GM12891 (cell line): ENCODE measurements around the gene RAD17.

Source experiments
- DNase-seq: peaks from one replicate; pipeline ENCODE4 v3.0.0; 2011; ENCODE audit warnings: low spot score; ENCODE audit not compliant: insufficient read length
- FAIRE-seq: peaks from 2 replicates; lab custom pipeline; 2011; peaks lifted over from hg19 to GRCh38; lab: Jason Lieb, UNC
- PAX5 ChIP-seq: IDR thresholded peaks from 2 replicates; pipeline ENCODE4 v1.6.1; 2011; ENCODE audit warnings: low read length, moderate library complexity, mild to moderate bottlenecking; ENCODE audit not compliant: insufficient read depth, severe bottlenecking
- POLR2A ChIP-seq: IDR thresholded peaks from 2 replicates; pipeline ENCODE4 v1.6.1; 2011; ENCODE audit warnings: low read depth, low read length, control low read depth
- POLR2AphosphoS5 ChIP-seq: IDR thresholded peaks from 2 replicates; pipeline ENCODE4 v1.6.1; 2011; ENCODE audit warnings: low read depth, low read length, control low read depth
- POU2F2 ChIP-seq: IDR thresholded peaks from 2 replicates; pipeline ENCODE4 v1.6.1; 2011; ENCODE audit warnings: low read depth, mild to moderate bottlenecking, control low read depth, low read length, moderate library complexity
- SPI1 ChIP-seq: IDR thresholded peaks from 2 replicates; pipeline ENCODE4 v1.6.1; 2011; ENCODE audit warnings: low read depth, low read length, control low read depth
- TAF1 ChIP-seq: IDR thresholded peaks from 2 replicates; pipeline ENCODE4 v1.6.1; 2011; ENCODE audit warnings: low read depth, low read length, control low read depth

Gene RAD17

DNA sequence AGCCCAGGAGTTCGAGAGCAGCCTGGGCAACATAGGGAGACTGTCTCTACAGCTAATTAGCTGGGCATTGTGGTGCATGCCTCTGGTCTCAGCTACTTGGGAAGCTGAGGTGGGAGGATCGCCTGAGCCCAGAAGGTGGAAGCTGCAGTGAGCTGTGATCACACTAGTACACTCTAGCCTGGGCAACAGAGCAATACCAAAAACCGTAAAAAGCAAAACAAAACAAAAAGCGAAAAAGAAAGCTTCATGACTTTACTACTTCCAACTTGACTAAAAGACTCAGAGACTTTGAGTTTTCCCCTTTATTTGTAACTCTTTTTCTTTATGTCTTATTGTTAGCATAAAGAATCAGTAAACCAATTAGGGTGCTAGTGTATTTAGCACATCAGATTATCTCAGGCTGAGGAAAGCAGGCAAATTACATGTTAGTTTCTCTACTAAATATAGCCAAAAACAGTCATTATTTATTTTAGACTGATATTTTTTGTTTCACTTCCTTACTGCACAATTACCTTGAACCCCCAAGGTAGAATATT, 5.4 kb downstream of the RAD17 start:
- DNase-seq: no peak
- TF ChIP-seq SPI1 (peak; percentile 89), TAF1 (no peak), POLR2A (peak; percentile 37; the same call in 1 of the 2 replicates), POU2F2 (no peak), POLR2AphosphoS5 (no peak), PAX5 (no peak)
- FAIRE-seq: peak; percentile 70

DNA sequence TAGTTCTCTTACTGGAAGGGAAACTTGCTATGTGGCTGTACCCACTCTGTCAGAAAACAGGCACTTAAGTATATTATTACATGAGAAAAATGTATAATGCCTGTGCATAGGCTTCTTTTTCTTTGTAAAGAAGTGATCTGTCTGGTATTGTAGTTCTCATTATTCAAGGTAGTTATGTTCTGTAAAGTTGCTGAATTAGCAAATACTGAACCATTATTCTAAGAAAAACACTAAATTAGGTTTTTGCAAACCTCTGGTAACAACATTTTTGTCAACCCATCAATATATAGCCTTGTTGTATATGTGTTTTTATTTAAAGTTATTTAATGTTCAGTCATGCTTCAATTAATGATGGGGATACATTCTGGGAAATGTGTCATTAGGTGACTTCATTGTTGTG, 8.8 kb downstream of the RAD17 start:
- no peak for DNase-seq
- FAIRE-seq: no peak
- TF ChIP-seq PAX5 (no peak), TAF1 (no peak), POU2F2 (no peak), SPI1 (no peak), POLR2AphosphoS5 (no peak), POLR2A (no peak)

DNA sequence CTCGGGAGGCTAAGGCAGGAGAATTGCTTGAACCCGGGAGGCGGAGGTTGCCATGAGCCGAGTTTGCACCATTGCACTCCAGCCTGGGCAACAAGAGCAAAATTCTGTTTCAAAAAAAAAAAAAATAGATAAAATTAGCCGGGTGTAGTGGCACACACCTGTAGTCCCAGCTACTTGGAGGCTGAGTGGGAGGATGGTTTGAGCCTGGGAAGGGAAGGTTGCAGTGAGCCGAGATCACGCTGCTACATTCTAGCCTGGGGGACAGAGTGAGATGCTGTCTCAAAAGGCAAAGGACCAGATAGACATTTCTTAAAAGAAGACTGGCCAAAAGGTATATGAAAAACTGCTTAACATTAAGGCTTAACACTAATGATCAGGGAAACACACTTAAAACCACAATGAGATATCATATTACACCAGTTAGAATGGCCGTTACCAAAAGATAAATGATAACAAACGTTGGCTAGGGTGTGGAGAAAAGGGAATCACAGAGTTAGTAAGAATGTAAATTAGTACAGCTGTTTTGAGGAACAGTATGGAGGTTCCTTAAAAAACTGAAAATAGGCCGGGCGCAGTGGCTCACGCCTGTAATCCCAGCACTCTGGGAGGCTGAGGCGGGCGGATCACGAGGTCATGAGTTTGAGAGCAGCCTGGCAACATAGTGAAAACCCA, 35.2 kb downstream of the RAD17 start:
- FAIRE-seq (no peak), DNase-seq (no peak)
- TF ChIP-seq TAF1 (no peak), POLR2A (no peak), POU2F2 (no peak), PAX5 (no peak), POLR2AphosphoS5 (no peak), SPI1 (no peak)

DNA sequence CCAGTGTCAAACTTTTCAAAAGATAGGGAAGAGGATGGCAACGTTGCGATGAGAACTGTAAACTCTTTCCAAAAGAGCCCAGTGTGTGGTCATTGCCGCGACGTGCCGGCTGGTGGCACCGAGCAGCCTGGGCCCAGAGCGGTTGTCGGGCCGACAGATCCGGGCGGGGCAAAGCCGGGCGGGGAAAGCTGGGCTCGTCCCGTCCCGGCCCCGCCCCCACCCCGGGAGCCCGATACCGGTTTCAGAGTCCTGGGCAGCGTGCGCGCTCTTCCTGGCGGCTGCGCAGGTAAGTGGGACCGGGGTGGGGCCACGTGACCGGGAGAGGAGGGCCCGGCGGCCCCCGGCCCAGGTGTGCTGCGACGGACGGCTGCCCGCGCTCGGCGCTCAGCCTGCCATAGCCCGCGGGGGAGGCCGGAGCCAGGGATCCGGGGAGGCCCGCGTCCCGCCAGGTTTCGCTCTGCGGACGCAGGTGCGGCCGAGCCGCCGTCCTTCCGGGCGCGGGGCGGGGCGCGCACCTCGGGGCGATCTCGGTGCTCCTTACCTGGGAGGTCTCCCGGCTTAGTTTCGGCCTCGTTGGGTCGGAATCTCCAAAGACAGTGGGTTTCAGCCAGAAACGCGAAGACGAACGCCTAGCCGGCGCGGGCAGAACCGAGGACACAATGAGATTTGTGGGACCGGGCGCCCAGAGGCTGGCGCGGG, 45.4 kb downstream of the RAD17 start, which contains the start of gene MARVELD2:
Gene MARVELD2 (plus strand): TSS at position 232 of the 699 bp plus-strand sequence. CDS start 4,270 bp downstream, outside the sequence.
- 0 out of 2 replicates have a peak, but pooled peaks have one; percentile 21 for TF ChIP-seq POLR2AphosphoS5
- TF ChIP-seq POLR2A: no peak
- peak; percentile 65 for FAIRE-seq
- DNase-seq: peak; percentile 65

DNA sequence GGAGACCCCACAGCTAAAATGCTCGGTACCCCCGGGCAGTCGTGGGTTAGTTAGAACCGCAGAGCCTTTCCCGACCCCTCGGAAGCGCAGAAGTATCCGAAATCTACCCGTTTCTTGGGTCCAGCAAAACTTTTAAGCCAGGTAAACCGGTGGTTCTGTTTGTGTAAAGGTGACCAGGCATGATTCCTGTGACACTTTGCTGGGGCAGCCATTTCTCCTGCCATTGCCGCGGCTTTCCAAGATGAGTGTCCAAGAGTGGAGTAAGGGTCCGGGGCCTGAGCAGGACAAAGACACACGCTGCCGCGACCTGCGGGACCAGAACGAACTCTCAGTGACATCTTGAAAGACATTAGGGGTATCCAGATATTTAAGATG, 46.0 kb downstream of the RAD17 start:
- no peak for FAIRE-seq
- DNase-seq: no peak
- TF ChIP-seq POLR2A (no peak), SPI1 (no peak), PAX5 (no peak), POLR2AphosphoS5 (no peak), POU2F2 (no peak), TAF1 (no peak)

DNA sequence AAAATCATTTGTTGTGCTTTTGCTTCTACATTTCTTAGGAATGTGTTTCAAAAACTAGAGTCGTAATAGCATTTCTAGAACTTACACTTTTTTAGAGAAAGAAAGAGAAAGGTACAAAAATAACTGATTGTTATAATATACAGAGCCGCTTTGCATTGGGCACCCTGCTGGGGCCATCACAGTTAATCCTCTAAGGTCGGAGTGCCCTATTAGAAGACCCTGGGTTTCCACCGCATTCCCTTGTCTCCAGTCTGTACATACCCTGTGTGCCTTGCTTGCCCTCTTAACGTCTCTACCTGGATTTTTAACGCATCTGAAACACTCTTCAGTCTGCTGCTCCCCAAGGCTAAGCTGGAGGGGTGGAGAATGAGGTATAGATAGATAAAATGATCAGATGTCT, 46.6 kb downstream of the RAD17 start:
- TF ChIP-seq POLR2AphosphoS5 (no peak), POU2F2 (no peak), PAX5 (no peak), POLR2A (no peak)
- peak; percentile 45 for FAIRE-seq
- no peak for DNase-seq

DNA sequence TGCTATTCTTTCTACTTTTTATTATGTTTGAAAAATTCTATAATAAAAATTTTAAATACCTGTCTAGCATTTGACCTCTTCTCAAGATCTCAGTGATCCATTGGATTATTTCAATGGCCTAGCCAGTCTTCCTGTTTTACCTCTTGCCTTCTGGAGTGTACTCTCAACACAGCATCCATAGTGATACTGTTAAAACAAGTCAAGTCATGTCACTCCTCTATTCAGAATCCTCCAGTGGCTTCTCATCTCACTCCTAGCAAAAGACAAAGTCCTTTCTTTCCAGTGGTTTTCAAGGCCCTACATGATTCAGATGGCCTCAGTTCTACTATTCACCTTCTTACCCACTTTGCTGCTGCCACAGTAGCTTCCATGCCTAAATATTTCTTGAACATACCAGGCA, 47.1 kb downstream of the RAD17 start:
- TF ChIP-seq TAF1: no peak
- no peak for TF ChIP-seq POLR2A
- TF ChIP-seq PAX5: no peak
- TF ChIP-seq POU2F2: no peak
- no peak for TF ChIP-seq SPI1
- TF ChIP-seq POLR2AphosphoS5: no peak
- no peak for DNase-seq
- FAIRE-seq: peak; percentile 28

DNA sequence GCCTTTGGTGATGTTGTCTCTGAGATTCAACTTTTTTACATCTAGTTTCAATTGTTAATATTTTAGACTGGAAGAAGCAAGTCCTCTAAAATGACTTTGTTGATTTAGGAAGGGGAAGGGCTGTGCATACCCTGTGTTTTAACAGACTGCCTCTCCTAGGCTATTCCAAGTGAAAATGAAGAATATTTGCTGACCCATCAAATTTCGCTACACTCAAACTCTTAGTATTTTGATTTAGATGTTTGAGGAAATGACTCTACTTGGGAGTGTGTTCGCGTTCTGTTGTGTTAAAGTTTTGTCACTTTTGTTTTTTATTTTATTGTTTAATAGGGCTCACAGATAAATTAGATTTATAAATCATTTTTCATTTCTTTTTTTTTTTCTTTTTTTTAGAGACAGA, 48.9 kb downstream of the RAD17 start:
- TF ChIP-seq POU2F2 (no peak), POLR2A (no peak)
- FAIRE-seq: no peak

DNA sequence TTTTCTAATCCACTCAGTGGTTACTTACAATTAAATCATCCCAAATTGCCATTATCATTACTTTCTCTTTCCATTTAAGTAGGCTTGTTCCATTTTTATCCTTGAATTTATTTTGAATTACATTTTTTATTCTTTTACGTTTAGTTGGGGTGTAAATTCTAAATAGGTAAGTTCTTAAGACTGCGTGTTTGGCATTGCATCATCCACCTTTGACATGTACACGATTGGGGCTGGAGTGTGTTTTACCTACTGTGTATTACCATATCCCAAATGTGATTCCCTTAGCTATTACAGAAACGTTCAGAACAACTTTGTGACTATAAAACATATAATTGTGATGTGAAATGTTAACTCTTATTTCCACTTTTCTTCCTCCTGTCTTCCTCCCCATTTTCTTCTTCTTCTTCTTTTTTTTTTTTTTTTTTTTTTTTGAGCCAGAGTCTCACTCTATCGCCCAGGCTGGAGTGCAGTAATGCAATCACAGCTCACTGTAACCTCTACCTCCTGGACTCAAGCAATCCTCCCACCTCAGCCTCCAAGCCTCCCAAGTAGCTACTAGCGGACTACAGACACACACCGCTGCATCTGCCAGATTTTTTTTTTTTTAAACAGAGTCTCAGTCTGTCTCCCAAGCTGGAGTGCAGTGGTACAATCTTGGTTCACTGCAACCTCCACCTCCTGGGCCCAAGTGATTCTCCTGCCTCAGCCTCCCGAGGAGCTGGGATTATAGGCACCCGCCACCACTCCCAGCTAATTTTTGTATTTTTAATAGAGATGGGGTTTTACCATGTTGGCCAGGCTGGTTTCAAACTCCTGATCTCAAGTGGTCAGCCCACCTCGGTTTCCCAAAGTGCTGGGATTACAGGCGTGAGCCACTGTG, 62.0 kb downstream of the RAD17 start:
- no peak for FAIRE-seq
- DNase-seq: no peak
- TF ChIP-seq POLR2AphosphoS5: no peak
- TF ChIP-seq SPI1: no peak
- TF ChIP-seq TAF1: no peak
- no peak for TF ChIP-seq POLR2A
- TF ChIP-seq PAX5: no peak
- TF ChIP-seq POU2F2: no peak

More for the DNA sequence above, 48.9 kb downstream of the RAD17 start:
- no peak for DNase-seq
